Mammary epithelial cell (primary cell): Measurements from ENCODE around the gene NFS1.

ENCODE experiments used
- CTCF ChIP-seq, 2 donors: IDR thresholded peaks in 1 of 2; conservative IDR thresholded peaks in 1 of 2; 2 replicates each; pipeline ENCODE4 v1.5.1; 2011 to 2012; ENCODE audit warnings: inconsistent platforms in 2 of 2, low read length in 2 of 2, mild to moderate bottlenecking in 2 of 2, control low read depth in 1 of 2, low read depth in 1 of 2; ENCODE audit not compliant: insufficient read depth in 1 of 2; ENCODE audit errors: extremely low read depth in 1 of 2
- EZH2 ChIP-seq: IDR thresholded peaks from 2 replicates; pipeline ENCODE4 v1.6.1; 2012; ENCODE audit warnings: low read length, inconsistent platforms, borderline replicate concordance

DNA sequence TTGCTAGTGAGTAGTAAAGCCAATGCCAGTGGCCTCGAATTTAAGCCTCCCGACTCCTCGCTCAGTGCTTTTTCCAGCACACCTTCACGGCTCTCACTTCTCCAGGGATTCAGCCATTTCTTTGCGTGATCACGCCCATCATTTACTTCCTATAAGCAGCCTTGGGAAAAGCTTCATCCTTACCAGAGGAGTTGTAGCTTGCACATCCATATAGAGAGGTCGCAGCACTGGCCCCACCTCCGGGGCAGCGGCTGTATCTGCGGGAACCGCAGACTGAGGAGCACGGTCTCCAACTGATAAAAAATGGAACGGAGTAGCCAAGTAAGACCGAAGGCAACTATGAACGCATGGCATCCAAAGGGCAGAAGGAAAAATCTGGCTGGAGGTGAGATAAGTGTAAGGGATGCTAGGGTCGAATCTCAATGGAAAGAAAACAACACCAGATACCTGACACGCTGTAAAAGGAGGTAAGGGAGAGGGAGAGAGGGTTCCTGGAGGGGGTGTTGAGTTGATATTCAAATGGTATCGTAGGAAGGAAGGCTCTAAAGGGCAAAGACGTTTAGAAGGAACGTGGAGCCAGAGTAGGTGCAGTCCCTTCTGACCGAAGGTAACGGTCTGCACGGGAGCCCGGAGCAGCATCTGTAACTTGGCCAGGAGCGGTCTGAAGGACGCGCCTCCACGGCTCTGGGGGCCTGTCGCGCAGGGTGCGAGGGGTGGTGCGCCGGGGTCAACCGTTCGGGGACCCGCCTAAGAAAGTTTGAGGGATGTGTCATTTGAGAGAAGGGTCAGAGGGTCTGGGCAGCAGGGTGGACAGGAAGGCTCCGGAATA, 640 bp downstream of the NFS1 start:
- TF ChIP-seq CTCF (conservative IDR thresholded peaks at IDR 0.05 in 1 of 2, IDR thresholded peaks at IDR 0.05 in 1 of 2; ENCODE audit: extremely low read depth in 1 of 2, insufficient read depth in 1 of 2, low read depth in 1 of 2, low read length in 2 of 2) (no peak), EZH2 (no peak)
